Heart right ventricle (tissue), 16 donors: ENCODE results near the gene YIPF5. TPM values are rescaled to one million over a fixed set of nuclear protein-coding genes. Genes with fewer than 3 reads are reported as not detected.
A peak's percentile ranks its signal among the peaks of the same experiment; 100 is the strongest.

Source experiments
- ATAC-seq, 8 donors: fragments of 200-7000 bp; cut with Tn5 transposase; one replicate each; pipeline ENCODE4 v1.9.1; 2020; ENCODE audit warnings: mild to moderate bottlenecking in 8 of 8, moderate library complexity in 8 of 8, moderate number of reproducible peaks in 1 of 8
- DNase-seq, 2 donors: peaks; one replicate each; pipeline ENCODE4 v3.0.0-alpha.2; 2020
- H3K27ac ChIP-seq, 10 donors: fragments of 200-600 bp; sonication (generic) in 2 of 10; one replicate each; pipeline versions ENCODE4 v1.5.0 to v1.8.0; 2020 to 2022; ENCODE audit warnings: mild to moderate bottlenecking in 3 of 10
- H3K27me3 ChIP-seq, 7 donors: fragments of 200-600 bp; one replicate each; pipeline ENCODE4 v1.8.0; 2021 to 2022; ENCODE audit warnings: mild to moderate bottlenecking in 2 of 7
- H3K36me3 ChIP-seq, 9 donors: fragments of 200-600 bp; sonication (generic) in 1 of 9; one replicate each; pipeline versions ENCODE4 v1.5.0 to v1.8.0; 2020 to 2022; ENCODE audit warnings: mild to moderate bottlenecking in 2 of 9
- H3K4me1 ChIP-seq, 9 donors: fragments of 200-600 bp; sonication (generic) in 1 of 9; one replicate each; pipeline versions ENCODE4 v1.5.0 to v1.8.0; 2020 to 2022; ENCODE audit warnings: mild to moderate bottlenecking in 4 of 9
- H3K4me3 ChIP-seq, 10 donors: fragments of 200-600 bp; sonication (generic) in 2 of 10; one replicate each; pipeline versions ENCODE4 v1.5.0 to v1.8.0; 2020 to 2022; ENCODE audit warnings: mild to moderate bottlenecking in 7 of 10, moderate library complexity in 2 of 10
- H3K9me3 ChIP-seq, 11 donors: fragments of 200-600 bp in 10 of 11; sonication (generic) in 2 of 11; one replicate each; pipeline versions ENCODE4 v1.5.0 to v1.8.0; 2013 to 2022; ENCODE audit warnings: mild to moderate bottlenecking in 2 of 11, control low read depth in 1 of 11, moderate library complexity in 1 of 11
- WGBS, 2 donors: extraction: QIAGEN DNeasy Blood & Tissue Kit; methylation state at CpG; one replicate each; pipeline ENCODE4 v1.1.7; 2013; ENCODE audit warnings: inconsistent platforms in 1 of 2; 5-methylcytosine and 5-hydroxymethylcytosine counted together
- intact Hi-C, 10 donors: fragments of 100-400 bp; cut with DNase I; formaldehyde crosslinking; loops; one replicate each; pipeline versions ENCODE4 v1.11.1 to v1.14.2; 2022
- long read RNA-seq, 3 donors: library from polyadenylated mRNA; unstranded; transcript quantifications; one replicate each; pipeline ENCODE4 v2.0.0, GENCODE V29; 2020 to 2021
- polyA plus RNA-seq, 2 donors: library from polyadenylated mRNA; stranded (reverse); fragments of 200-250 nt; gene quantifications; one replicate each; pipeline ENCODE4 v1.2.3, GENCODE V29; 2013
- total RNA-seq, 10 donors: library from RNA; stranded (reverse); fragmentation: NEBNext Ultra II Directional in 3 of 10; extraction: Animal tissue kit (Norgen Biotek cat#: 25700) in 3 of 10; gene quantifications; one replicate each; pipeline versions ENCODE4 v1.2.1 to v1.2.4, GENCODE V29; 2021 to 2023
- TF ChIP-seq, protein P1 (sequence below), 9 donors: fragments of 200-600 bp; sonication (generic) in 2 of 9; IDR thresholded peaks; one replicate each; pipeline versions ENCODE4 v1.5.0 to v1.8.0; 2021 to 2022; ENCODE audit warnings: antibody characterized with exemption in 9 of 9, mild to moderate bottlenecking in 5 of 9, moderate library complexity in 1 of 9
- donor health status: Arrhythmogenic right ventricular cardiomyopathy.
- donor health status: ischemic (EF 13 %, LVEDD 7.1; RV severe dilation, severe dysfunction).
- donor health status: healthy with polysubstance abuse.
- donor health status: DM: no; HTN: yes; CAD: no.
- donor health status: DM: no; HTN: no; CAD: no.
- donor health status: ischemic (EF 25% LVEDD 6.9; RV normal size, moderate dysfunction).
- donor health status: ischemic (EF 25% LVEDD 5.7; RV mildly dilated, moderate dysfunction).
- donor health status: healthy.
- donor health status: DM: yes; HTN: yes; CAD: no.
- donor health status: Ischemic cardiomyopathy.
- donor health status: ischemic (EF 35%, LVEDD 5.7; RV mildly dilated, moderate dysfunction).
- donor health status: nonischemic (EF 11% LVEDD 7.7; RV severe dilation, severe dysfunction).
- donor health status: DM: yes; HTN: yes; CAD: no.
- donor health status: PGD.
- donor health status: ischemic (EF 29% LVEDD 5.4; RV normal size, mild dysfunction).
- donor health status: nonischemic (EF 23%, LVEDD 6.1; RV moderate dilation, normal function).

Gene YIPF5
- total RNA-seq (10 to 100 TPM; 24.6 to 34.9 (median 28.3) TPM), polyA plus RNA-seq (10 to 100 TPM in 1 of 2 donors, 1 to 10 TPM in 1; 3.9 to 13.4 TPM)
- long read RNA-seq, donor 1, transcript YIPF5-201 (6 exons, 3,147 nt): major isoform, 34 of 37 reads
- long read RNA-seq, donor 1, partial matches to known transcripts: 0 of 37 reads
- long read RNA-seq, donor 1, other reads (novel, unspliced or antisense): 3 of 37 reads
- long read RNA-seq, donor 2, transcript YIPF5-201 (6 exons, 3,147 nt): major isoform, 32 of 37 reads
- long read RNA-seq, donor 2, partial matches to known transcripts: 0 of 37 reads
- long read RNA-seq, donor 2, other reads (novel, unspliced or antisense): 3 of 37 reads
- long read RNA-seq, donor 3, transcript YIPF5-201 (6 exons, 3,147 nt): major isoform, 98 of 119 reads
- long read RNA-seq, donor 3, partial matches to known transcripts: 2 of 119 reads
- long read RNA-seq, donor 3, other reads (novel, unspliced or antisense): 18 of 119 reads

DNA sequence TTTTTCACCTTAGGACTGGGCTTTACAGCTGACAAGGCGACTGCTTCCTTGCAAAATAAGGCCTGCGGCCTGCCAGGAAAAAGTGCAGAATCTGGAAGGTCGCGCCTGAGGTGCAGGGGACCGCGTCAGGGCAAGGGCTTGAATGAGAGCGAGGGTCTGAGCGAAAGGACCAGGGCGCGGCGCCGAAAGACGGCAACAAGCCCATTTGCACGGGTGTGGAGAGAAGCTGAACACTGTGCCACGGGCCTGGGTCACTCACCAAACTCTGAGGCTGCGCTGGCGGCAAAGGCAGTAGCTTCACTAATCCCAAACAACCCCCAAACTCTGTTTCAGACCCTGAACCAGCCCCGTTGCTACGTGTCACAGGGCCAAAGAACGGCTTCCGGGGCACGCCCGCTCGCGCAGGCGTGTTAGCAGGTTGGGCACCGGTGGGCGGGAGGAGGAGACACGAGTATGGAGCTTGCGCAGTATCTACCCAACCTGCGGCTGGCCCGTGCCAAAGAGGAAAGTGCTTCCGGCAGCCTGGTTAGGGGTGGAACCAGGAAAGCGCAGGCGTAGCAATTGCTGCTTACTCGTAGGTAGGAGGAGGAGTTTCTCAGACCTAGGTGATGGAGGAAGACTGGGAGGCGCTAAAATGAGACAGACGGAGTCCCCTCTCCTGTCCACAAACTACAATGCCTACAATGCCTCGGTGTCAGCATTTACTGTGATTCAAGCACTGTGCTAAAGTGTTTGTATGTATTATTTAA is at the start of gene YIPF5, which contains the start of gene KCTD16:
Gene YIPF5, minus strand, starts transcription at position 384 of the 749 bp plus-strand sequence. CDS start 704 bp downstream, outside the sequence.
Gene KCTD16, plus strand, starts transcription at position 598 of the 749 bp plus-strand sequence.
- Histone ChIP-seq H3K27ac (peak within 1 kb of the TSS in 9 of 10 donors; percentile 67 to 89 (median 85)), H3K4me1 (peaks cover 0 to 38% (median 29%) of the 10 kb centered on the region in 9 donors), H3K36me3 (peaks cover 0 to 38% (median 2%) of the 10 kb centered on the region in 9 donors), H3K27me3 (peaks cover 0 to 9% (median 0%) of the 10 kb centered on the region in 7 donors), H3K9me3 (no peaks in the 10 kb centered on the region), H3K4me3 (peak within 1 kb of the TSS; percentile 61 to 90 (median 78))
- TF ChIP-seq, protein P1, sequence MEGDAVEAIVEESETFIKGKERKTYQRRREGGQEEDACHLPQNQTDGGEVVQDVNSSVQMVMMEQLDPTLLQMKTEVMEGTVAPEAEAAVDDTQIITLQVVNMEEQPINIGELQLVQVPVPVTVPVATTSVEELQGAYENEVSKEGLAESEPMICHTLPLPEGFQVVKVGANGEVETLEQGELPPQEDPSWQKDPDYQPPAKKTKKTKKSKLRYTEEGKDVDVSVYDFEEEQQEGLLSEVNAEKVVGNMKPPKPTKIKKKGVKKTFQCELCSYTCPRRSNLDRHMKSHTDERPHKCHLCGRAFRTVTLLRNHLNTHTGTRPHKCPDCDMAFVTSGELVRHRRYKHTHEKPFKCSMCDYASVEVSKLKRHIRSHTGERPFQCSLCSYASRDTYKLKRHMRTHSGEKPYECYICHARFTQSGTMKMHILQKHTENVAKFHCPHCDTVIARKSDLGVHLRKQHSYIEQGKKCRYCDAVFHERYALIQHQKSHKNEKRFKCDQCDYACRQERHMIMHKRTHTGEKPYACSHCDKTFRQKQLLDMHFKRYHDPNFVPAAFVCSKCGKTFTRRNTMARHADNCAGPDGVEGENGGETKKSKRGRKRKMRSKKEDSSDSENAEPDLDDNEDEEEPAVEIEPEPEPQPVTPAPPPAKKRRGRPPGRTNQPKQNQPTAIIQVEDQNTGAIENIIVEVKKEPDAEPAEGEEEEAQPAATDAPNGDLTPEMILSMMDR (IDR thresholded peaks at IDR 0.05): no peak
- 1% methylated on average over 39 of the region's 39 CpGs for WGBS, 2 donors
- ATAC-seq (peak; percentile 99 to 100 (median 99)), DNase-seq (peak; percentile 93 to 95)
- intact Hi-C loops: no loop called here

DNA sequence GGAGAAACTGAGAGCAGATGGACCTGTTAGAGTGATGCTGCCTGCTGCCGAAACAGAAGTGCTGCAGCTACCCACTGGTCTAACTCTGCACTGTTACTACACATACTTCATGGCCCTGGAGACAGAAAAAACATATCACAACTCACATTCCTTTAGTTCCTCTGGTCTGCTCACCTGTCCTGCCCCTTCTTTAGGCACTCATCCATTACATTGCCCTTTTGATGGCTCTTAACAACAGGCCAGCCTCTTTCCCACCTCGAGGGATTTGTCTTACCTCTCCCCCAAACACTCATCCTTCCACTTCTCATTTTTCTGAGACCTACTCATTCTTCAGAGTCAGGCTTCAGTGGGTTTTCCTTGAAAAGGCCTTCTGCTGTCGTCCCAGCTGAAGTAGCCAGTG is 49.4 kb upstream of the YIPF5 start:
- Histone ChIP-seq H3K36me3 (no peaks in the 10 kb centered on the region), H3K4me1 (no peaks in the 10 kb centered on the region), H3K9me3 (no peaks in the 10 kb centered on the region), H3K27me3 (peaks cover 0 to 6% (median 0%) of the 10 kb centered on the region in 7 donors), H3K4me3 (no peak overlapping the region), H3K27ac (no peak overlapping the region)
- no peak for DNase-seq
- 74 to 78% methylated on average over 3 of the region's 3 CpGs for WGBS, 2 donors
- no peak for ATAC-seq
- intact Hi-C loops: no loop called here
- TF ChIP-seq, protein P1 (IDR thresholded peaks at IDR 0.05): no peak

DNA sequence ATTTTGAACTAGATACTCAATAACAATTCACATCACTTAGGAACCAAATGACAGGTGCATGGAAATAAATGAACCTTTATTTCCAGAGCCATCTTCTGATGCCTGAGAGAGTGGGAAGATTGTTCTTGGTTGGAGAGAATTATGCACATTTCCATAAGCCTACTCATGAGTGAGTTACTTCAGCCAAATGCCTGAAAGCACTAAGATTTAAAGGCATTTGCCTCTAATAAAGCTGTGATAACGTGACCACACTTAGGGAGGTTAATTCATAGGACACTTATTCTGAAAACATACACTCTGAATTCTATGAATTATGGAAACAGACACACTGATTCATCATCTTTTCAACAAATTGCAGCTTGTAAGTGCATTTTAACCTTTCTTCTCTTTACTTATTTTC is 40.2 kb upstream of the YIPF5 start:
- Histone ChIP-seq H3K4me1 (no peaks in the 10 kb centered on the region), H3K27me3 (peaks cover 0 to 75% (median 46%) of the 10 kb centered on the region in 7 donors), H3K4me3 (no peak overlapping the region), H3K9me3 (no peaks in the 10 kb centered on the region), H3K27ac (no peak overlapping the region), H3K36me3 (no peaks in the 10 kb centered on the region)
- TF ChIP-seq, protein P1 (IDR thresholded peaks at IDR 0.05): no peak
- ATAC-seq (no peak), DNase-seq (no peak)
- intact Hi-C loops: no loop called here
- WGBS, 2 donors: 69 to 76% methylated on average over 1 of the region's 1 CpG

DNA sequence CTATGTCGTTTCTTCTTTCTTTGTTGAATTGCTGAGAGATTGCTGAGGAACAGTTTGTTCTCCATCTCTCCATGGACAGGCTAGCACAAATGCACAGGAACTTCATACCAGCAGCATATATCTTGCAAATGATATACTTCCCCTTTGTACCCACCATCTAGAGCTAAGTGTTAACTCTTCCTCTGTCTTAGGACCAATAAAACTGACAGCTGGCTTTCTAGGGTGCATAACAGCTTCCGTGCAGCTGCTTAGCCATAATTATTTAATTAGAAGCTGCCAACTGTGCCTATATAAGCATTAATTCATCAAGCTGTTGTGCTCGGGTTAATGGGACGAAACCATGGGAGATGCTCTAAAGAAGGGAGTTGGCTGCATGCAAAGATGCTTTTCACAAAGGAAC is 38.9 kb upstream of the YIPF5 start:
- intact Hi-C loops: loop anchor here (5.0 to 10.0 kb wide), 5 partner anchors 175 to 1845 kb away; no protein-coding TSS in a partner anchor
- TF ChIP-seq, protein P1 (IDR thresholded peaks at IDR 0.05): no peak
- no peak overlapping the region for H3K4me3 ChIP-seq
- peaks cover 0 to 88% (median 56%) of the 10 kb centered on the region in 7 donors for H3K27me3 ChIP-seq
- H3K27ac ChIP-seq: no peak overlapping the region
- ATAC-seq (no peak), DNase-seq (no peak)
- H3K36me3 ChIP-seq: no peaks in the 10 kb centered on the region
- 80 to 88% methylated on average over 4 of the region's 4 CpGs for WGBS, 2 donors
- no peaks in the 10 kb centered on the region for H3K9me3 ChIP-seq
- H3K4me1 ChIP-seq: peaks cover 3 to 8% (median 6%) of the 10 kb centered on the region in 9 donors
